Colonic mucosa (tissue), 4 donors: ENCODE results near the gene ESPNL. TPM values are rescaled to one million over a fixed set of nuclear protein-coding genes. Genes with fewer than 3 reads are reported as not detected.

ENCODE experiments used
- DNase-seq: peaks from one replicate; pipeline ENCODE4 v3.0.0-alpha.2; 2020
- H3K27ac ChIP-seq: fragments of 200-600 bp; one replicate; pipeline ENCODE4 v1.8.0; 2021
- H3K27me3 ChIP-seq: fragments of 200-600 bp; one replicate; pipeline ENCODE4 v1.8.0; 2021
- H3K36me3 ChIP-seq: fragments of 200-600 bp; one replicate; pipeline ENCODE4 v1.8.0; 2021
- H3K4me1 ChIP-seq: fragments of 200-600 bp; one replicate; pipeline ENCODE4 v1.8.0; 2021; ENCODE audit warnings: mild to moderate bottlenecking
- H3K4me3 ChIP-seq: fragments of 200-600 bp; one replicate; pipeline ENCODE4 v1.8.0; 2021
- H3K9ac ChIP-seq, 2 donors: one replicate each; pipeline ENCODE4 v1.7.0; 2013; ENCODE audit warnings: control low read depth in 2 of 2, low read depth in 2 of 2, low read length in 2 of 2
- H3K9me3 ChIP-seq: fragments of 200-600 bp; one replicate; pipeline ENCODE4 v1.8.0; 2021
- intact Hi-C: fragments of 100-400 bp; cut with DNase I; formaldehyde crosslinking; loops from one replicate; pipeline ENCODE4 v1.14.1; 2022
- total RNA-seq, 2 donors: library from RNA; stranded (reverse); fragmentation: NEBNext Ultra II Directional in 1 of 2; extraction: Animal tissue kit (Norgen Biotek cat#: 25700) in 1 of 2; gene quantifications; one replicate each; pipeline ENCODE4 v1.2.1, GENCODE V29; 2021
- TF ChIP-seq, protein P1 (sequence below): fragments of 200-600 bp; IDR thresholded peaks from one replicate; pipeline ENCODE4 v1.8.0; 2022; ENCODE audit warnings: antibody characterized with exemption, mild to moderate bottlenecking
- donor health status: healthy.
- donor health status: DM: no; HTN: no; CAD: no.
- donor health status: DM: no; HTN: no; CAD: no.

Gene ESPNL
- total RNA-seq, 2 donors from 2014 or later: 0.08 to 0.12 TPM

DNA sequence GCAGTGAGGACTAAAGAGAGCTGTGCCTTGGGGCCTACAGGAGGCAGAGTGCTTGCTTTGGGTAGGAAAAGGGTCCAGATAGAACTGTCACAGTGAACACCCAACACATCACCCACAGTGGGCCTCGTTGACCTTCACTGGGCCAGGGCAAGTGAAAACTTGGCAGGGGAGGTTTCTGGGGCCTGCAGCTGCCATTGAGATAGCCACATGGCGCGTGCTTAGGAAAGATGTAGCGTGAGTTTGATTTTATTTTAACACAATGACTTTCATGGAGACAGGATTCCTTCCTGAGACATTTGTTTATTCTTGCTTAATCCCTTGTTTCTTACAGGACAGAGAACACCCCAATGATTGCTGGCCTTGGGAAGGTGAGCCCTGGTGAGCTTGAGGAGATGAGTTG, 9.3 kb upstream of the ESPNL start:
- Histone ChIP-seq H3K27me3 (no peaks in the 10 kb centered on the region), H3K9me3 (no peaks in the 10 kb centered on the region), H3K36me3 (no peaks in the 10 kb centered on the region), H3K4me3 (no peak overlapping the region), H3K4me1 (no peaks in the 10 kb centered on the region), H3K27ac (no peak overlapping the region), H3K9ac (no peak overlapping the region)
- intact Hi-C loops: no loop called here
- TF ChIP-seq, protein P1, sequence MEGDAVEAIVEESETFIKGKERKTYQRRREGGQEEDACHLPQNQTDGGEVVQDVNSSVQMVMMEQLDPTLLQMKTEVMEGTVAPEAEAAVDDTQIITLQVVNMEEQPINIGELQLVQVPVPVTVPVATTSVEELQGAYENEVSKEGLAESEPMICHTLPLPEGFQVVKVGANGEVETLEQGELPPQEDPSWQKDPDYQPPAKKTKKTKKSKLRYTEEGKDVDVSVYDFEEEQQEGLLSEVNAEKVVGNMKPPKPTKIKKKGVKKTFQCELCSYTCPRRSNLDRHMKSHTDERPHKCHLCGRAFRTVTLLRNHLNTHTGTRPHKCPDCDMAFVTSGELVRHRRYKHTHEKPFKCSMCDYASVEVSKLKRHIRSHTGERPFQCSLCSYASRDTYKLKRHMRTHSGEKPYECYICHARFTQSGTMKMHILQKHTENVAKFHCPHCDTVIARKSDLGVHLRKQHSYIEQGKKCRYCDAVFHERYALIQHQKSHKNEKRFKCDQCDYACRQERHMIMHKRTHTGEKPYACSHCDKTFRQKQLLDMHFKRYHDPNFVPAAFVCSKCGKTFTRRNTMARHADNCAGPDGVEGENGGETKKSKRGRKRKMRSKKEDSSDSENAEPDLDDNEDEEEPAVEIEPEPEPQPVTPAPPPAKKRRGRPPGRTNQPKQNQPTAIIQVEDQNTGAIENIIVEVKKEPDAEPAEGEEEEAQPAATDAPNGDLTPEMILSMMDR: no peak
- no peak for DNase-seq

- intact Hi-C loops: no loop called here
- Histone ChIP-seq H3K36me3 (no peaks in the 10 kb centered on the region), H3K27me3 (no peaks in the 10 kb centered on the region), H3K9ac (no peak overlapping the region), H3K4me3 (no peak overlapping the region), H3K9me3 (no peaks in the 10 kb centered on the region), H3K27ac (no peak overlapping the region), H3K4me1 (no peaks in the 10 kb centered on the region)
- no peak for DNase-seq
- TF ChIP-seq, protein P1: no peak
These were observed 8.6 kb upstream of the ESPNL start for GRCh38 chr2:238091436-238092060.

DNA sequence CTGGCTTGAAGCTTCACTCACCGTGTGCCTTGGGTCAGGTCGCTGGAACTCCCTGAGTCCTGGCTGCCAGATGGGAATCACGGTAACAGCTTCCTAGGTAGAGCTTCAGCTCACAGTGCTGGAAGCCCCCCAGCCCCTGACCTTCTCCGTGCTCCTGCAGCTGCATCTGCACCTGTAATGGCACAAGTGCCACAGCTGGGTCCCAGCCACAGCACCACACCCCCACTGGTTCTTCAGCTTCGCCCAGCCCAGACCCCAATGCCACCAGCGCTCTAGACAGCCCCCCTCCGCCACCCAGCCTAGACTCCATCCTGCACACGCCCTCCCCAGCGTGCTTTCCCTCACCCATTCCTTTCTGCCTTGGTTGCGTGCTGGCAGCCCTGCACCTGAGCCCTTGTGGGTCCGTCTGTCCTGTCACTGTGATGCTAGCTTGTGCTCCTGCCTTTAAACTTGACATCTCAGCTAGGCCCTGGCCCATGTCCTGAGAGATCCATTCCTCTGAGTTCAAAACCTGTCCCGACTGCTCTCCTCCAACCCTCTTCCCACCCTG, 7.6 kb upstream of the ESPNL start:
- no peaks in the 10 kb centered on the region for H3K36me3 ChIP-seq
- H3K4me1 ChIP-seq: no peaks in the 10 kb centered on the region
- no peaks in the 10 kb centered on the region for H3K9me3 ChIP-seq
- TF ChIP-seq, protein P1: no peak
- no peak for DNase-seq
- no peak overlapping the region for H3K9ac ChIP-seq
- H3K4me3 ChIP-seq: no peak overlapping the region
- intact Hi-C loops: no loop called here
- H3K27ac ChIP-seq: no peak overlapping the region
- H3K27me3 ChIP-seq: no peaks in the 10 kb centered on the region

GRCh38 chr2:238093181-238094140, 6.7 kb upstream of the ESPNL start:
- Histone ChIP-seq H3K4me1 (no peaks in the 10 kb centered on the region), H3K36me3 (no peaks in the 10 kb centered on the region), H3K27me3 (no peaks in the 10 kb centered on the region), H3K4me3 (no peak overlapping the region), H3K27ac (no peak overlapping the region), H3K9me3 (no peaks in the 10 kb centered on the region), H3K9ac (no peak overlapping the region)
- DNase-seq: no peak
- intact Hi-C loops: no loop called here
- TF ChIP-seq, protein P1: no peak

GRCh38 chr2:238094438-238095022, 5.6 kb upstream of the ESPNL start:
- DNase-seq: no peak
- TF ChIP-seq, protein P1: no peak
- intact Hi-C loops: no loop called here
- Histone ChIP-seq H3K36me3 (no peaks in the 10 kb centered on the region), H3K27ac (no peak overlapping the region), H3K9me3 (no peaks in the 10 kb centered on the region), H3K4me3 (no peak overlapping the region), H3K4me1 (no peaks in the 10 kb centered on the region), H3K9ac (no peak overlapping the region), H3K27me3 (no peaks in the 10 kb centered on the region)
